NT2/D1 (cell line): ENCODE measurements around the gene PDSS2.

Experiments
- SUZ12 ChIP-seq: IDR thresholded peaks from 2 replicates; pipeline ENCODE4 v1.6.1; 2011; ENCODE audit not compliant: insufficient read length, insufficient read depth; ENCODE audit errors: extremely low read depth
- ZNF274 ChIP-seq: IDR thresholded peaks from 2 replicates; pipeline ENCODE4 v1.6.1; 2011; ENCODE audit warnings: mild to moderate bottlenecking, low read depth, low read length

DNA sequence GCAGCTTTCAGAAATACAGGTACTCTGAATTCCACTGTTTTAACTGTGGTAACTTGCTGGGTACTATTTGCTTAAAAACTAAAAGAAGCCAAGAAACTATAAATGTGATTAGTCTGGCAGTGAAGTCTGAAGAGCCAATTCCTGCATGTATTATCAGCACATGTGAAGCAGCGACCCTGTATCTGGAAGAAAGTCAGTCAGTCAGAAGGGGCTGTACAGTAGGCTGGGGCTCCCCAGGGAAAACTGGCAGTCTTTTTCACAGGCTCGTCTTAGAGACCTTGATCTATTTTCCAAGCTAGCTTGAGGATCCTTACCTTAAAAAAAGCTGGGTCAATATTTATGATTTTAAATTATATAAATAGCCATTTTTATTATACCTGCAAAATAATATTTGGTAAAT, 104.9 kb downstream of the PDSS2 start:
- no peak for TF ChIP-seq ZNF274
- no peak for TF ChIP-seq SUZ12
